Upper lobe of left lung (tissue), 4 donors: ENCODE data around the gene ZNF512B.

ENCODE experiments used
- EP300 ChIP-seq, 4 donors: sonication (generic); formaldehyde crosslinking; IDR thresholded peaks; one replicate each; pipeline ENCODE4 v1.5.1; 2017; ENCODE audit warnings: antibody characterized with exemption in 4 of 4, control low read depth in 2 of 4
- POLR2AphosphoS5 ChIP-seq, 2 donors: sonication (generic); formaldehyde crosslinking; IDR thresholded peaks; one replicate each; pipeline ENCODE4 v1.5.1; 2017; ENCODE audit warnings: antibody characterized with exemption in 2 of 2

DNA sequence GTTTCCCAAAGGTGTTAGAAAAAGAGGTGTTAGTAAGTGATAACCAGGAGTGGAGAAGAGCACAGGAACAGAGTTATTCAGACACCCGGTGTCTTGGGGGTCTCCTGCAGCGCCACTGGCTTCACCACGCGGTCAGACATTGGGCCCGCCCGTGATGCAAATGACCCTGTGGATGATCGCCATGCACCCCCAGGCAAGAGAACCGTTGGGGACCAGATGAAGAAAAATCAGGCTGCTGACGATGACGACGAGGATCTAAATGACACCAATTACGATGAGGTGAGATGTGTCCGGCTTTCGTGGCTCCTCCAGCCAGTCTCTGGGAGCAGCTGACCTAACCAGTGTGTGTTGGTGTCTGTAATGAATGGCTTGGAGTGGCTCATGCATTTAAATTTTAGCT lies 13.2 kb upstream of the ZNF512B start:
- TF ChIP-seq EP300 (IDR thresholded peaks at IDR 0.05) (no peak), POLR2AphosphoS5 (IDR thresholded peaks at IDR 0.05) (no peak)
